HG02798 (cell line): ENCODE data around the gene DCXR.

Experiments
- ATAC-seq: cut with Tn5 transposase; IDR thresholded peaks from one replicate; pipeline ENCODE4 v1.9.1; 2021; ENCODE audit warnings: mild to moderate bottlenecking; ENCODE audit not compliant: unreplicated experiment, poor library complexity

Gene DCXR

GRCh38 chr17:82056729-82057621 is 19.5 kb upstream of the DCXR start:
- no peak for ATAC-seq

GRCh38 chr17:82055965-82056728 is 18.6 kb upstream of the DCXR start:
- no peak for ATAC-seq

DNA sequence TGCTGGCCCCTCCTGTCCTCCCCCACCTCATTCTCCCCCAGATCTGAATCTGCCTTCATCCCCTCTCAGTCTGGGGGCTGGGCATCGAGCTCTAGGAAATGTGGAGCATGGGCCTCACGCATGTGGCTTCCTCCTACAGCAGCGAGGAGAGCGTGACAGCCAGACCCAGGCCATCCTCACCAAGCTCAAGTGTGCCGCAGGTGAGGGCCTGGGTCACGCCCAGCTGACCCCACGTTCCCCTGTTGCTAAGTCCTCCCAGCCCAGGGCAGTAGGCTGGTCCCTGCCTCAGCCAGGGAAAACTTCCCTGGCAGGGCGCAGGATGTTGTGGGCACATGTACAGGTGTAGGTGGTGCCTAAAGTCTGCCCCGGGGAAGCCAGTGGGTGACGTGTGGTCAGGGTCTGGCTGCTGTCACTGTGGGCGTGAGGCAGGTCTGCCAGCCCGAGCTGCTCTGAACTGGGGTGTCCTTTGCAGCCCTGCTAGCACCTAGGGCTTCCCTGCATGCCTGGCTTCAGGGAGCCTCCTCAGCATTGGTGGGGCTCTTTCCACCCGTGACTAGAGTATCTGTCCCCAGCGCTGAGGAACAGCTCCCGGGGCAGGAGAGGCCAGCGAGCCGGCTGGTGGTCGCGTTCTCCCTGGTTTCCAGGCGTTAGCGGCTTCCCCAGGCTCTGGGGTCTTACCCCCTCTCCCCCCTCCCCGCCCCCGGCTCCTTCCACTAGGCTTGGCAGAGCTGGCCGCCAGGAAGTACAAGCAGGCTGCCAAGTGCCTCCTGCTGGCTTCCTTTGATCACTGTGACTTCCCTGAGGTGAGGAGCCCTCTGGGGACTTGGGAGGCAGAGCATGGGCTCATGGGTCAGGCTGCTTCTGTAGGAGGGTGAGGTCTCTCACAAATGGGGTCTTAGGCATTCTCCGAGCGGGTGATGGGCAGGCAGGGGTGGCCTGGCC is 17.8 kb upstream of the DCXR start:
- no peak for ATAC-seq

DNA sequence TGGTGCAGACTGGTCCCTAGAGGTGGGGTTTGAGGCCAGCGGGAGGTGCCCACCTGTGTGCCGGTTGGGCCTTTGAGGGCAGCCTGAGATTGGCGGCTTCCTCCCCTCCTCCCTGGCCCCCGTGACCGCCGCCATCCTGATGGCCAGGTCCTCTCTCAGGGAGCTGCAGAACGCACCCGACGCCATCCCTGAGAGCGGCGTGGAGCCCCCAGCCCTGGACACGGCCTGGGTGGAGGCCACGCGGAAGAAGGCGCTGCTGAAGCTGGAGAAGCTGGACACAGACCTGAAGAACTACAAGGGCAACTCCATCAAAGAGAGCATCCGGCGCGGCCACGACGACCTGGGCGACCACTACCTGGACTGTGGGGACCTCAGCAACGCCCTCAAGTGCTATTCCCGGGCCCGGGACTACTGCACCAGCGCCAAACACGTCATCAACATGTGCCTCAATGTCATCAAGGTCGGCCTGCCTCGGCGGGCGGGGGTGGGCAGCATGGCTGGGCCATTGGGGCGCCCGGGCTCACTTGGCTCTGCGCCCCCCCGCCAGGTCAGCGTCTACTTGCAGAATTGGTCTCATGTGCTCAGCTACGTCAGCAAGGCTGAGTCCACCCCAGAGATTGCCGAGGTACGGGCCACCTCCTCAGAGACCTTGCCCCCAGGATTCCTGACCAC is 17.0 kb upstream of the DCXR start:
- ATAC-seq: no peak

GRCh38 chr17:82053556-82054263 is 16.2 kb upstream of the DCXR start:
- ATAC-seq: no peak

DNA sequence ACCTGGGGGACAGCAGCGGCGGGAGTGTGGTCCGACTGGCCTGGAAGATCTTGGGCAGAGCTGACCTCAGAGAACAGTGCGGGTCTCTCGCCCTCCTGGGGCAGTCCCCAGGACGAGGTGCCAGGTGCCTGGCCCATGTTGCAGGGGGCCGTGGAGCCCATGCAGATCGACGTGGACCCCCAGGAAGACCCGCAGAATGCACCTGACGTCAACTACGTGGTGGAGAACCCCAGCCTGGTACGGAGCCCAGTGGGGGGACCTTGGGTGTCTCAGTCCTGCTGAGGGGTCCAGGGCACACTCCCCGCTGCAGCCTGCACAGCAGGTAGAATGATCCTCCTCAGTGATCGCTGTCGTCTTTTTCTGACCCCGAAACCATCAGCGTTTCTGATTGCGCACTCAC is 15.6 kb upstream of the DCXR start:
- no peak for ATAC-seq

DNA sequence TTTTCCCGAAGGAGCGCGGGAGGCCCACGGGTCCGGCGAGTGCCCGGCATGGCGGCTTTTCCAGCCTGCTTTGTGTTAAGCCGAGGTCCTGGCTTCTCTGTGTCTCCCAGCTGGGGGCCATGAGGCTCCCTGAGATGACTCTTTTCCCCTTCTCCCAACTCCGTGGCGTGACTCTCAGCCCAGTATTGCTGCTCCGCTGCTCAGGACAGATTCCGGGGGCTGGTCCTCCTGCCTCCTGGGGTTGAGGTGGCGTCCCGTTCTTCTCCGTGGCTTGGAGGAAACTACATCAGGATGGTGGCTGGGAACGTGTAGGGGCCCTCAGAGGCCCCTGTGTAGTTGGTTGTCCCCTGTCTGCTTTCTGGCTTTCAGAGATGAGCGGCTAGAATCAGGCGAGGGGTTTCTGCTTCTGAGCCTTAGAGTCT is 15.2 kb upstream of the DCXR start:
- ATAC-seq: no peak

DNA sequence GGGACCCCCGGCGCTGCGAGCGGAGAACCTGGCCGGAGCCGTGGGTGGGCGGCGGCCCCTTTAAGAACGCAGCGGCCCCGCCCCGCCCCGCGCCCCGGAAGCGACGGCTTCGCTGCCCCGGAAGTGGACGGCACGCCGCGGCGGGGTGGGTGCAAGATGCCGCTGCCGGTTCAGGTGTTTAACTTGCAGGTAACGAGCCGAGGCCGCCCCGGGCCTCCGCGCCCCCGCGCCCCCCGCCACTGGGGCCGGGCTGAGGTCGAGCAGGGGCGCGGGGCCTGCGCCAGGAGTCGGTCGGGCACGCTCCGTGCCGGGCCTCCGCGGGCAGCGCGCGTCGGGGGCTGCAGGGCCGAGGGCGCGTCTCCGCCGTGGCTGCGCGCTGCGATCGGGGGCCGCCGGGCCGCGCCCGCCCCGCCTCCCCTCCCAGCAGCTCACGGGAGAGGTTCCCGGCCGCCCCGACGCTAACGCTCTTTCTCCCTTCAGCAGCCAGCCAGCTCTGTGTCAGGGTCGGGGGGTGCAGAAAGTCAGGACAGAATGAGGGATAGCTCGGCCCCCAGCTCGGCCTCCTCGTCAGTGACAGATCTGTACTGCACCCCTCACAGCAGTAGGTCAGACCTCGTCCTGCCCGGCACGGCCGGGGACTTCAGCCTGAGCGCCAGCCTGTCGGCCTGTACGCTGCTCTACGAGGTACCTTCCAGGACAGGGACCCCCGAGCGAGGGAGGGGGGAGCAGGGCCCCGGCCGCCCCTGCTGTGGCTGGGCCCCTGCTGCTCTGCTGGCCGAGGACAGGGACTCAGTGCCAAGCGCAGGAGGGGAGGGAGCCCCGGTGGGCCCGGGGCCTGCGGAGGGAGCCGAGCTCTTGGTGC is 14.5 kb upstream of the DCXR start, which contains the start of the genes GPS1 and RFNG:
Gene GPS1 (plus strand): TSS at position 123 of the 862 bp plus-strand sequence. CDS start 34 bp downstream, at position 157.
Gene RFNG (minus strand): TSS at position 36 of the 862 bp plus-strand sequence. CDS start 45 bp downstream, outside the sequence.
- peak; percentile 66 for ATAC-seq

GRCh38 chr17:82050761-82051641 is 13.5 kb upstream of the DCXR start:
- ATAC-seq: peak; percentile 15

DNA sequence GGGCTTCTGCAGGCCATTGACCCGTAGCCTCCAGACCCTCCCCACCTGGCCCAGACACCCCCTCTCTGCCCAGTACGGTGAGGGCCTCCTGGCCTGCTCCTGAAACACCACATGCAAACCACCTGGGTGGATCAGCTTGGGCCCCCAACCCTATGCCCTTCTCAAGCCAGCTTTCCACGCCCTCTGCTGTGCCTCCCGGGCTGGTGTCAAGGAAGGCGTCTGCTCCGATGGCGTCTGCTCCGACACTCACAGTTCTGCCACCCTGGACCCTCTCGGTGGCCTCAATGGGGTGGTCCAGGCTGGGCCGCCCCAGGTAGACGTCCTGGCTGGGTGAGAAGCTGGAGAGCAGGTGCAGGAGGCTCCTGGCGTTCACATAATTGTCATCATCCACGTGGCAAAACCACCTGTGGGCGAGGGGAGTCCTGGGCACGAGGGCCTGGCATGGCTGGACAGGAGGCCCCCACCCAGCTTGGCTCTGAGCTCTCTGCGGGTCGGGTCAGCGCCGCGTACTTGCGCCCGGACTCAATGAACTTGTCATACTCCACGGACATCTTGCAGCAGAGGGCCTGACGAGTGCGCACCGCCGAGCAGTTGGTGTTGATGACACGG is 12.8 kb upstream of the DCXR start:
- ATAC-seq: no peak

DNA sequence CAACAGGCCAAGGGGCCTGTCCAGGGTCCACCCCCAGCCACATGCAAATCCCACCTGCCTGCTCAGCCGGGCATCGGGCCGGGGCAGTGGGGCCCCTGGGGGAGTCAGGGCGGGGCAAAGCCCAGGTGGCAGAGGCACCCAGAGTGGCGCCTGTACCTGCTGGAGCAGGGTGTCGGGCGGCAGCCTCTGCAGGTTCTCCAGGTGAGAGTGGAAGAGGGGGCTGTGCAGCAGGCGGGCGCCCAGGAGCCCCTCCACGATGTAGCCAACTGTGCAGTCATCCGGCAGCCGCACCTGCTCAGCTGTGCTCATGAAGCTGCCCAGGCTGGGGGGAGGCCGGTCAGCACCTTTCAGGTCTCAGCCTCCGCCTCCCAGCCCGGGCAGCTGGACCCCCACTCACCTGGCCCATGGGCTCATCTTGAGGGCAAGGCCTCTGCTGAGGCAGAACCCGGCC is 12.0 kb upstream of the DCXR start:
- ATAC-seq: no peak

GRCh38 chr17:82049106-82049505 is 11.6 kb upstream of the DCXR start:
- no peak for ATAC-seq

DNA sequence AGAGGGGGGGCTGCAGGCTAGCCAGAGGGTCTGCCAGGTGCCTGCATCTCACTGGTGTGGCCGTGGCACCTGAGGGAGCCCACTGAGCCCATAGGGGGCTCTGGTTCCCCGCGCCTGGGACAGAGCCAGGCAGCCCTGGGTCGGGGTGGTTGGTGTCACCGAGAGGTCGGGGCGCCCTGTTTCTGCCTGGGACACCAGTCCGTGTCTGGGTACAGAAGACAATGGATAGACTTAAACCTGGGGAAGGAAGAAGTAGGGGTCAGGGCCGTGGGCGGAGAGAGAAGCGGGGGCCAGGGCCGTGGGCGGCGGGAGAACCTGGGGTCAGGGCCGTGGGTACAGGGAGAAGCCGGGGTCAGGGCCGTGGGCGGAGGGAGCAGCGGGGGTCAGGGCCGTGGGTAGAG is 11.1 kb upstream of the DCXR start:
- ATAC-seq: no peak

GRCh38 chr17:82047914-82048570 is 10.5 kb upstream of the DCXR start:
- ATAC-seq: no peak

DNA sequence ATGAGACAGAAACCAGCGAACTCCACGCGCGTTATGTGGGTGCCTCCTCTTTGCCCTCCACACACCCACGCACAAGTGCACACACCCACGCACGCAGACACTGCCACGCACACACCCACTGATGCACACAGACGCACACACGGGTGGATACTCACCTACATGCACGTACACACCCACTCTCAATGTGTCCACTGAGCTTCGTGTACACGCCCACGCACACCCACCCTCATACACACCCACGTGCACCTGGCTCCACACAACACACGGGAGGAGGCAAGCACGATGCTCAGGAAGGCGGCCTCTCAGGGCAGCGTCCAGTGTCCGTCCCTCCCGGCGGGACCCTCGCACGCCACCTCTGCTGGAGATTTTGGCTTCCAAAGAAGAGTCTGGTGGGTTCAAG is 9.9 kb upstream of the DCXR start:
- ATAC-seq: no peak

GRCh38 chr17:82046903-82047302 is 9.4 kb upstream of the DCXR start:
- no peak for ATAC-seq
